Activated CD8-positive, alpha-beta memory T cell treated with anti-CD3 and anti-CD28 coated beads for 1 hour (primary cell): ENCODE measurements around the gene XXYLT1.
"Not testable (repeated sequence)": the region's sequence is repeated elsewhere in the genome, so short reads cannot be mapped to it uniquely, and the experiment has no call there.

Experiments used
- DNase-seq, 2 donors: peaks; one replicate each; pipeline ENCODE4 v3.0.0-alpha.2; 2020; ENCODE audit warnings: low read depth in 1 of 2; ENCODE audit errors: extremely low read depth in 1 of 2

Gene XXYLT1

GRCh38 chr3:195056506-195056905, 214.5 kb downstream of the XXYLT1 start:
- no peak for DNase-seq

GRCh38 chr3:195054311-195054710, 216.6 kb downstream of the XXYLT1 start:
- no peak for DNase-seq

- DNase-seq, result no peak
Observed at GRCh38 chr3:195052939-195053338, 218.0 kb downstream of the XXYLT1 start.

- DNase-seq, result not testable (repeated sequence)
Observed at GRCh38 chr3:195050296-195050695, 220.7 kb downstream of the XXYLT1 start.

GRCh38 chr3:195048059-195048905, 222.7 kb downstream of the XXYLT1 start:
- no peak for DNase-seq

- DNase-seq, result no peak
Observed at GRCh38 chr3:195047536-195047935, 223.4 kb downstream of the XXYLT1 start.

GRCh38 chr3:195046441-195046840, 224.5 kb downstream of the XXYLT1 start:
- DNase-seq, result no peak

- no peak for DNase-seq
Observed at GRCh38 chr3:195045481-195046210, 225.3 kb downstream of the XXYLT1 start.

GRCh38 chr3:195044411-195044810, 226.5 kb downstream of the XXYLT1 start:
- no peak for DNase-seq

GRCh38 chr3:195043607-195044339, 227.2 kb downstream of the XXYLT1 start:
- no peak for DNase-seq

- no peak for DNase-seq
Observed at GRCh38 chr3:195042743-195043606, 228.0 kb downstream of the XXYLT1 start.

GRCh38 chr3:195041871-195042742, 228.9 kb downstream of the XXYLT1 start:
- no peak for DNase-seq

- no peak for DNase-seq
Observed at GRCh38 chr3:195040773-195041520, 230.0 kb downstream of the XXYLT1 start.

- no peak for DNase-seq
Observed at GRCh38 chr3:195040094-195040493, 230.9 kb downstream of the XXYLT1 start.

GRCh38 chr3:195039180-195039843, 231.6 kb downstream of the XXYLT1 start:
- DNase-seq, result no peak

- no peak for DNase-seq
Observed at GRCh38 chr3:195038161-195038560, 232.8 kb downstream of the XXYLT1 start.

GRCh38 chr3:195037586-195037985, 233.4 kb downstream of the XXYLT1 start:
- not testable (repeated sequence) for DNase-seq

- DNase-seq, result no peak
Observed at GRCh38 chr3:195036974-195037373, 234.0 kb downstream of the XXYLT1 start.
